ENCODE measurements around the gene TAS2R41.
"Not testable (repeated sequence)": the region's sequence is repeated elsewhere in the genome, so short reads cannot be mapped to it uniquely, and the experiment has no call there.

The TAS2R41 gene

GRCh38 chr7:143514995-143515735 is 37.5 kb downstream of the TAS2R41 start:
- in situ Hi-C loops (cut with MboI; ENCODE audit: low sequenced_read_pairs): no loop called here

DNA sequence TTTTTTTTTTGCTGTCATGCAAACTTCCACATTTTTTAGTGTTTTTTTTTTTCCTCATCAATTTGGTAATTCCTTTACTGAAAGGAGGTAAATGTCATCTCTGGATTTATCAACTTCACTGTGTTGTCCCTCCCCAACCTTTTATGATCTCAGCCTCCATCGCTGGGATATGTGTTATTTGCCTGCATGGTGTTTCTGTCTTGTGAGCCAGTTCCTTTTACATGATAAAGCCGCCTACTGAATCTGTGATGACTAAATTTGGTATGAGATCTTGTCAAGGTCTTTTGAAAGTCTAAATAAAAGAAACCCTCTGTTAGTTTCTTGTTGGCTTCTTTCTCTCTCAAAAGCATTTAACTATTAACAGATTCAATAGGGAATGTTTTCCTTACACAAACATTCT is 39.3 kb downstream of the TAS2R41 start:
- in situ Hi-C loops (cut with MboI; ENCODE audit: low sequenced_read_pairs): no loop called here

- in situ Hi-C loops (cut with MboI; ENCODE audit: low sequenced_read_pairs): no loop called here
These were observed 40.8 kb downstream of the TAS2R41 start for GRCh38 chr7:143518521-143518920.

DNA sequence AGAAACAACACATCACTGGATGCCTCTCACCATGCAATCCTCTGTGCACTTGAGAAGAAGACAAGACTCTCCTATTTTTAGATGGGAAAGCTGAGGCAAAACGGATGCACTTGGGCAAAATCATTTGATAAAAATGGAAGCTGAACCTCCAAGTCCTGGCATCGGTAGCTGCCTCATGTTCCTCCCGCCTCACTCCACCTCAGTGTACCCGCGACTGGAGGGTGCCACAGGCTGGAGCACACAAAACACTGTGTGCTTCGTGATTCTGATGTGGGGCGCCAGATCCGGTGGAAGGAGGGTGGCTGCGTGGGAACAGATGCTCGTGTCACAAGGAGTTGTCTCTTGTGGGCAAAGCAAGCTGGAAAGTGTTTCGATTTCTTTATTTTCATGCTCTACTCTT is 41.3 kb downstream of the TAS2R41 start:
- in situ Hi-C loops (cut with MboI; ENCODE audit: low sequenced_read_pairs): no loop called here

GRCh38 chr7:143519411-143520131 is 41.9 kb downstream of the TAS2R41 start:
- in situ Hi-C loops (cut with MboI; ENCODE audit: low sequenced_read_pairs): no loop called here

DNA sequence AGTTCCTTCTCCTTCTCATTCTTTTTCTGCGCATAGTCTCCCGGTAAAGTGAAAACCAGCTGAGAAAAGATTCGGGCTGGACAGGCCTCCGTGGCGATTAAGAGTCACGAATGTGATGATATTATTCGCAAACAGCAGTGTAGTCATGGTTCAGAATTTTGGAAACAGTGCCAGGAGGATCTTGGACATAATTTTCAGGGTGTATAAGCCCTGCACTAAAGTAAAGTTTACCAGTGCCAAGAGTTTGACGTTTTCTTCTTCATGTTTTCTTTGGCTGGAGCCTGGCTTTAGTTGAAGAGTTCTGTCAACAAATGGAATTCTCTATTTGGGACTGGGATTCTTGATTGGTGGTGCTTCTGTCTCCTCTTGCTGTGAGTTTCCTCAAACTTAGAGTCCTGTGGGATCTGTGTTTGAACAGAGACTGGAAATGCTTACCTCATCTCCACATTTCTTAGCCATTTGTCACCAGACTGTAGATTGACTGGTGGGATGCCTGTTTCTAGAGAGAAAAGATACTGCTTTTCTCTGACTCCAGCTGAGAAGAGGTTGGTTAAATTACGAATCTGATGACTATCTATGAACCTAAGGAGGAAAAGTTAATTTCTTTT is 44.7 kb downstream of the TAS2R41 start:
- in situ Hi-C loops (cut with MboI; ENCODE audit: low sequenced_read_pairs): not testable (repeated sequence)
